GM21825 (cell line): ENCODE measurements around the gene DGCR6L.
"Not testable (repeated sequence)": the region's sequence is repeated elsewhere in the genome, so short reads cannot be mapped to it uniquely, and the experiment has no call there.

Experiments
- ATAC-seq: cut with Tn5 transposase; IDR thresholded peaks from one replicate; pipeline ENCODE4 v1.9.1; 2021; ENCODE audit warnings: mild to moderate bottlenecking, moderate library complexity; ENCODE audit not compliant: unreplicated experiment

Gene DGCR6L

GRCh38 chr22:20277936-20278635 lies 41.8 kb downstream of the DGCR6L start:
- ATAC-seq, result not testable (repeated sequence)

GRCh38 chr22:20276468-20276867 lies 43.4 kb downstream of the DGCR6L start:
- no peak for ATAC-seq

DNA sequence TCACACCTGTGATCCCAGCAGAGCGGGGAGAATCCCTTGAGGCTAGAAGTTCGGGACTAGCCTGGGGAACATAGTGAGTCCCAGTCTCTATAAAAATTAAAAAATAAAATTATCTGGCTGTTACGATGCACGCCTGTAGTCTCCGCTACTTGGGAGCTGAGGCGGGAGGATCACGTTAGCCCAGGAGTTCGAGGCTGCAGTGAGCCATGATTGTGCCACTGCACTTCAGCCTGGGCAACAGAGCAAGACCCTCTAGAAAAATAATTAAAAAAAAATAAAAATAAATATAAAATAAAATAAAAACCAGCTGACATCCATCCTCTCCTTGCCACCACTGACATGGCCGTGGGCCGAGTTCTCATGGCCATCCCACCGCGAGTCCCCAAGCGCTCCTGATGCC lies 44.0 kb downstream of the DGCR6L start:
- no peak for ATAC-seq

GRCh38 chr22:20275325-20275724 lies 44.5 kb downstream of the DGCR6L start:
- not testable (repeated sequence) for ATAC-seq

DNA sequence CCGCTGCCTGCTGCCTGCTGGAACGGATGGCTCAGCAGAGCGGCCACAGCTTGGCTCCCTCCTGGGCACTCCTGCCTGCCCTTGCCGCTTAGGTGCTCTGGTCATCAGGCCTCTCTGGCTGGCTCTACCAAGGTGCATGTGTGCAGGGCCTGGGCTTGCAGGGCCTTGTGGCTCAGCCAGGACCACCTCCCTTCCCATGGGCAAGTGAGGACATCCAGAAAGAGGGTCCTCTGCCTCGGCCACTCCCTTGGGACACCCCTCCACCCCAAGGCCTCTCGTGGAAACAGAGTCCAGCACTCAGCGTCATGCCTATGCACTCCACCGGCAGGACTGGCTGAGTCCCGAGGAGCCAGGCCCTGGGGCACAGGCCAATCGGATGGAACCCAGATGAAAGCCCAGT lies 45.5 kb downstream of the DGCR6L start:
- not testable (repeated sequence) for ATAC-seq

- no peak for ATAC-seq
Measured at GRCh38 chr22:20273758-20274181, 46.1 kb downstream of the DGCR6L start.

DNA sequence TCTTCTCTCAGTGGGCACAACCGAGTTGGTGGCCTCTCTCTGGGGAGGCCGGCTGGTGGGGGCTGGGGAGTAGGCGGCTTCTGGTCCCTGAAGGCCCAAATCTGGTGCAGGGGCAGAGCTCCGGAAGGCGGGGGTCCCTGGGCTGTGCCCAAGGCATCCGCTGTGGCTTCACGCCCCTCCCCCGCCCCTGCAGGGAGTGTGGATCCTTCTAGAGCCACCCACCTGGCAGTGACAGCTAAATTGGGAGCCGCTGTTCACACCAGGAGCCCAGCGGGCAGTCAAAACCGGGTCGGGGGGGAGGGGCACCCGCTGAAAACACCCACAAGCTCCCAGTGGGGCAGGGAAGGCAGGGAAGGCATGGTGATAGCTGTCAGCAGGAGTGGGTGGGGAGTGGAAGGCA lies 47.2 kb downstream of the DGCR6L start:
- no peak for ATAC-seq

- no peak for ATAC-seq
Measured at GRCh38 chr22:20272174-20272573, 47.7 kb downstream of the DGCR6L start.

GRCh38 chr22:20271114-20271994 lies 48.5 kb downstream of the DGCR6L start:
- ATAC-seq, result no peak

- ATAC-seq, result not testable (repeated sequence)
Measured at GRCh38 chr22:20270190-20271113, 49.4 kb downstream of the DGCR6L start.

- not testable (repeated sequence) for ATAC-seq
Measured at GRCh38 chr22:20269673-20270072, 50.2 kb downstream of the DGCR6L start.

DNA sequence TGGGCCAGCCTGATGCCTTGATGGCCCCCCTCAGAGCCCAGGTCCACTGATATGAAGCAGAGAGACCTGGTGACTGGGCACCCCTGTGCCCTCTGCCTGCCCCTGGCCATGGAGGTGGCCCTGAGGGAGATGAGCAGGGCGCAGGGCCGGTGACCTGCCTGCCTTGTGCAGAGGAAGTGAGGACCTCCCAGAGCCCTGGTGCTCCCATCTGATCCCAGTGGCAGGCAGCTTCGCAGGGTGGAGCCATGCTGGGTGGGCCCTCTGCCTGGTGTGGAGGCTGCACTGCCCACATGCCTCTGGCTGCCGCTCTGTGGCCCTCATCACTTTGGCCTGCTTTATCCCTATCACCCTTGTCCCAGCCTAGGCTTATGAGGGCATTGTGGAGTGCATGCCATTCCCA lies 50.7 kb downstream of the DGCR6L start:
- not testable (repeated sequence) for ATAC-seq

DNA sequence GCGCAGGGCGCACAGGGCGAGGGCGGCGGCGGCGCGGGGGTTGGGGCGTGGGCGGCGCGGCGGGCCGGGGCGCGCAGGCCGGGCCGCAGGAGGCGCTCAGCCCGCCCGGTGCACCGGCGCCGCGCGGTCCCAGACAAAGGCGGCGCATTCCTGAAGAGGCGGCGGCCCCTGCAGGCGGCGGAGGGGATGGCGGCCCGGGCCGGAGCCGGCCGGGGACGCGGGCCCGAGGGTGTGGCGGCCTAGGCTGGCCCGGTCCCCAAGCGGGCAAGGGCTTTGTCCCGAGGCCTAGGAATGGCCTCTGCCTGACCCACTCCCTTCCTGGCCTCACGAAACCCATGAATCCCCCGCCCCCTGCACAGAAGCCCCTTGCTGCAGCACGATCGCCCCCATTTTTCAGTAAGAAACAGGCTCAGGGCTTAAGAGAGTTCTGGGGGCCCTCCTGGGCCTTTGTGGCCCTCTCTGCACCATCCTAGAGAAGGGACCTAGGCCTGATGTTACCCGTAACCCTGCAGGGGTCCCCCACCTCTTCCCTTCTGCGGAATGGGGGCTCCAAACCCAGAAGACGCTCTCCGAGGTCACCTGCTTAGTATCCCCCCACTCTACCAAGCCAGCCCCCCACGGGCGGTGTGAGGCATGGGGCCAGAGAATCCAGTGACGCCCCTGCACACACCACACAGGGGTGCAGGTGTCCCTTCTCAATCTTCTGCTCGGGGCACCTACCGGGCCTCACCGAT lies 51.4 kb downstream of the DGCR6L start, which contains the start of gene RTN4R:
Gene RTN4R (minus strand): TSS at position 40 of the 734 bp plus-strand sequence. CDS start 226 bp downstream, outside the sequence.
- no peak for ATAC-seq

DNA sequence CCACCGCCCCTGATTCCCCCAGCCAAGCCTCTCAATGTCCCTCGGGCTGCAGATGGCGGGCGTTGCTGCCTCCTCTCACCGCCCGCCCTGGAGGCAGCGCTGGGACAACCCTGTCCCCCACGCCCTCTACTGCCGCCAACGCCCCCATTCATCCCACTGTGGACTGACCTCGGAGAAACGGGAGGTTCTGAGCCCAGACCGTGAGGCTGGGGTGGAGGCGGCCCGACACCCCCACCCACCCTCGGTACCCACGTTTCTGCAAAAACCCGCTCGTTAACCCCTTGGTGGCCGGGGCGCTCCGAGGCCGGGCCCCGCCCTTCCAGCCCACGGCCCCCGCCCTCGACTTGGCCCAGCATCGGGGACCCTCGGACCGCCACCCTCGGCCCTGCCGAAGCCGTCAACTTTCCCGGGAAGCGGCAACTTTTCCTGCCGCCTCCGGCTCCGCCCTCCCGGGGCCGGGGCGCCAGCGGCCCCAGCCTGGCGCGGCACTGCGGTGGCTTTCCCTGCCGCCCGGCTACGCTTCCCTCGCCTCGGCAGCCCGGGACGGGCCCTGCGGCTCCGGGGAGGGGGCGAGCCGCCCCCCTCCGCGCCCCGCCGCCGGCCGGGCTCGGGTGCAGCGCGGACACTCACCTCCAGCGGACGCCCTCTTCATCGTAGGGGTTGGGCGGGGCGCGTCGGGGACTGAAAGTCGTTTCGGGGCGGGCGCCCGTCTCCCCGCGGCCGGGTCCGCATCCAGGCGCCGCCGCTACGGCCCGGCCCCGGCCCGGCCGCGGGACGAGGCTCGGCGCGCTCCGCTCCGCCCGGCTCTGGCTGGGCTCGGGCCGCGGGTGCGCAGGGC lies 52.2 kb downstream of the DGCR6L start:
- no peak for ATAC-seq

GRCh38 chr22:20266667-20267440 lies 53.0 kb downstream of the DGCR6L start:
- not testable (repeated sequence) for ATAC-seq

DNA sequence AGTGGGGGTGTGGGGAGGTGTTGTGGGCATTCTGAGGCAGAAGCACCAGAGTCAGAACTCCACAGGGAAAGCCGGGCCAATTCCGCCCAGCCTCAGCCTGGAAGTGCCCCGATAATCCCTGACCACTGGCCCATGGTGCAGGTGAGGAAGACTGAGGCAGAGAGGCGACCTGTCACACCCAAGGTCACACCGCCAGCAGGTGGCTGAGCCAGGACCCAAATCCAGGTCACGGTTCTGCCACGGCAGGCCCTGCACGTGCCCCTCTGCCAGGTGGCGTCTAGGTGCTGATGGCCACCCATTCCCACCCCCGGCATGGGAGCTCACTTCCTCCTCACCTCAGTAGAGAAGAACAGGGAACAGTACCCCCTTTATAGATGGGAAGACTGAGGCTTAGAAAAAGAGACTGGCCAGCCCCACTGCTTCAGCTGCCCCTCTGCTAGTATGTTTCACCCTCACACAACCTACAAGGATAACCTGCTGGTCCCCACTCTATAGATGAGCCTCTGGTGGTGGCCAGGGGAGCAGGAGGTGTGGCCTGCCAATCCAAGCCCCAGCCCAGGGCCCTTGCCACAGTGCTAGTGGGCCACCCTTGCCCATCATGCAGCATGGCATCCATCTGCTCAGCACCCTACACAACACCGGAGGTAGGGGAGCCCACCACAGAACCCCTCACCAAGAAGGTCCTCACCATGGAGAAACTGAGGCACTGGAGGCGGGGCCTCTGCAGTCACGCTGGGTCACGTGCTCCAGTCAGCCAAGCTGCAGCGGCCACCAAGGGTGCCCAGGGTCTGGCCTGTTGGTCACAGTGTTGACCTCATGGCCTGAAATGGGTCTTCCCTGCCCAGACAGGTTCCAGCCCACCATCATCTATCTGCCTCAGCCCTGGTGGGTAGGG lies 53.8 kb downstream of the DGCR6L start:
- not testable (repeated sequence) for ATAC-seq
